Thymus (tissue), 11 donors: ENCODE results near the gene IL26. TPM values are rescaled to one million over a fixed set of nuclear protein-coding genes. Genes with fewer than 3 reads are reported as not detected.

ENCODE experiments used
- DNase-seq, 9 donors: peaks; one replicate each; pipeline ENCODE4 v3.0.0-alpha.2; 2013; ENCODE audit warnings: low spot score in 9 of 9, low read depth in 6 of 9, missing footprints in 1 of 9
- H3K27ac ChIP-seq, 2 donors: one replicate each; pipeline ENCODE4 v1.5.1; 2013; ENCODE audit warnings: control low read depth in 1 of 2, low read depth in 1 of 2, low read length in 1 of 2, mild to moderate bottlenecking in 1 of 2, moderate library complexity in 1 of 2
- H3K27me3 ChIP-seq, 2 donors: one replicate each; pipeline ENCODE4 v1.5.1; 2013; ENCODE audit warnings: low read length in 1 of 2; ENCODE audit not compliant: control insufficient read depth in 2 of 2, insufficient read depth in 1 of 2
- H3K36me3 ChIP-seq, 2 donors: one replicate each; pipeline ENCODE4 v1.5.1; 2013; ENCODE audit warnings: low read length in 1 of 2, mild to moderate bottlenecking in 1 of 2, moderate library complexity in 1 of 2; ENCODE audit not compliant: control insufficient read depth in 2 of 2, insufficient read depth in 2 of 2
- H3K4me1 ChIP-seq, 2 donors: one replicate each; pipeline ENCODE4 v1.5.1; 2013; ENCODE audit warnings: low read length in 2 of 2; ENCODE audit not compliant: control insufficient read depth in 2 of 2, insufficient read depth in 2 of 2
- H3K4me3 ChIP-seq, 2 donors: one replicate each; pipeline ENCODE4 v1.5.1; 2013; ENCODE audit warnings: low read length in 2 of 2, control low read depth in 1 of 2, mild to moderate bottlenecking in 1 of 2
- H3K9me3 ChIP-seq, 2 donors: one replicate each; pipeline ENCODE4 v1.5.1; 2013; ENCODE audit warnings: low read length in 1 of 2, mild to moderate bottlenecking in 1 of 2; ENCODE audit not compliant: control insufficient read depth in 2 of 2, insufficient read depth in 1 of 2
- WGBS: extraction: QIAGEN DNeasy Blood & Tissue Kit; methylation state at CpG from one replicate; pipeline ENCODE4 v1.1.7; 2013; 5-methylcytosine and 5-hydroxymethylcytosine counted together
- polyA plus RNA-seq: library from polyadenylated mRNA; stranded (reverse); fragments of 200-250 nt; gene quantifications from one replicate; pipeline ENCODE4 v1.2.3, GENCODE V29; 2013
- total RNA-seq: library from RNA; stranded (reverse); fragments of 120-200 nt; gene quantifications from one replicate; pipeline ENCODE4 v1.2.4, GENCODE V29; 2013
- donor health status: healthy.

Gene IL26
- total and polyA plus RNA-seq, 2 donors: 0.07 TPM; not detected in 1

DNA sequence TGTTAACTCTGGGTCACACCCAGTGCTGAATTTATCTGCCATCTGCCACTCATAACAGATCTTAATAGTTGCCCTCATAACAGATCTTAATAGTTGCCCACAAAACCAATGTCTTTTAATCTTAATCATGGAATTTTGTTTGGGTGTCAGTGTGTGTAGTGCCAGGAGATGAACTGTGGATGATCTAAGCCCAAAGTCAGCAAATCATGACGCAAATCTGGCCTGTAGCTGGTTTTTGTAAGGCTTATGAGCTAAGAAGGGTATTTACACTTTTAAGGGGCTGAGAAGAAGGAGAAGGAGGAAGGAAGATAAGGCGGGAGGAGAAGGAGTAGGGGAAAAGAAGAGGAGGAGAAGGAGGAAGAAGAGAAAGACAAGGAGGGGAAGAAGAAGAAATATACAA is 10.0 kb upstream of the IL26 start:
- H3K27me3 ChIP-seq: no peaks in the 10 kb centered on the region
- H3K9me3 ChIP-seq: no peaks in the 10 kb centered on the region
- DNase-seq: no peak
- H3K4me3 ChIP-seq: no peak overlapping the region
- WGBS: 96% methylated on average over 2 of the region's 2 CpGs
- no peak overlapping the region for H3K27ac ChIP-seq
- peaks cover 11 to 35% of the 10 kb centered on the region in 2 donors for H3K4me1 ChIP-seq
- no peaks in the 10 kb centered on the region for H3K36me3 ChIP-seq

DNA sequence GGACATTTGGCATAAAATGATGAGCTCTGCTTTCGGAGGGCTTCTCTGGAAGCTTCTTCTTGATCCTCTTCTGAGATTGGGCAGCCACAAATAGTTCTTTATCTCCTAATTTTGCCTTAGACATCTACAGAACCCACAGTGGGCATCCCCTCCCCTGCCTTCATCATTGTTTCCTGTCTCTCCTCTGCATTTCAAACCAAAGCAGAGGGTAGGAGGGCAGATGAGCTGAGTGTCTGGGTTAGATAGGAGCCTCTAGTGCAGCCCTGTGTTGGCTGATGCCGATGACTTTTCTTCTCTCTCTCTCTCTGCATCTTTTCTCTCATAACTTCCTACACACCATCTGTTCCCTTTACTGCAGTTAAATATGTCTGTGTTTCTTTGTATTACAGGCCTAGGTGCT is 8.5 kb upstream of the IL26 start:
- Histone ChIP-seq H3K9me3 (no peaks in the 10 kb centered on the region), H3K4me1 (peaks cover 9 to 30% of the 10 kb centered on the region in 2 donors), H3K27me3 (no peaks in the 10 kb centered on the region), H3K27ac (no peak overlapping the region), H3K4me3 (no peak overlapping the region), H3K36me3 (no peaks in the 10 kb centered on the region)
- 73% methylated on average over 2 of the region's 2 CpGs for WGBS
- peak in 1 of 9 donors; percentile 39 for DNase-seq

DNA sequence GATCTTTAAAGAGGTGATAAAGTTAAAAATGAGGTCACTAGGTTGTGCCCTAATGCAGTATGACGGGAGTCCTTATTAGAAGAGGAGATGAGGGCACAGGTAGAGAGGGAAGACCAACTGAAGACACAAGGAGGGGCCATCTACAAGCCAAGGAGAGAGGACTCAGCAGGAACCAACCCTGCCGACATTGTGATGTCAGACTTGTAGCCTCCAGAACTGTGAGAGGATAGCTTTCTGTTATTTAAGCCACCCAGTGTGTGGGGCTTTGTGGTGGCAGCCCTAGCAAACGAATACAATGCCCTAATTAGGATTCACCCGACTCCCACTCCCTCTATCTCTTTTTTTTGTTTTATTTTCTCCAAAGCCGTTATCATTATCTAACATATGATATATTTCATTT is 7.9 kb upstream of the IL26 start:
- Histone ChIP-seq H3K27me3 (no peaks in the 10 kb centered on the region), H3K4me1 (peaks cover 9 to 30% of the 10 kb centered on the region in 2 donors), H3K9me3 (no peaks in the 10 kb centered on the region), H3K4me3 (no peak overlapping the region), H3K36me3 (no peaks in the 10 kb centered on the region), H3K27ac (no peak overlapping the region)
- DNase-seq: no peak
- 98% methylated on average over 5 of the region's 5 CpGs for WGBS

DNA sequence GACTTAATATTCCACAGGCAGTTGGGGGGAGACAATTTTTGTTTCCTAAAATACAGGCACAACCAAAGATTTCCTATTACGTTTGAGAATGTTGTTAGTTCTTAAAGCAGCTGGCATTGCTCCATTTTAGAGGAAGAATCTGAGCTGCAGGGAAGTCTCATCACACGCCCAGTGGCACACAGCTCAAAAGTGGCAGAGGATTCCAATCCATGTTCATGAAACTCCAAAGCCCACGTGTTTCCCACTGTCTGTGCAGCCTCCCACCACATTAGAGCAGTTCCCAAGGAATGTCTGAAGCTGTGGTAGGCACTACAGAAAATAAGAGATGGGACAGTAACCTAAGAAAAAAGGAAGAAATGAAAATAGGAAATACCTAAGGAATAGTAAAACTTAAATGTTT is 6.1 kb upstream of the IL26 start:
- H3K4me1 ChIP-seq: peaks cover 3 to 16% of the 10 kb centered on the region in 2 donors
- no peak for DNase-seq
- H3K27me3 ChIP-seq: no peaks in the 10 kb centered on the region
- H3K36me3 ChIP-seq: no peaks in the 10 kb centered on the region
- WGBS: 87% methylated on average over 3 of the region's 3 CpGs
- no peak overlapping the region for H3K4me3 ChIP-seq
- H3K27ac ChIP-seq: no peak overlapping the region
- no peaks in the 10 kb centered on the region for H3K9me3 ChIP-seq

GRCh38 chr12:68231229-68231628 is 5.6 kb upstream of the IL26 start:
- no peaks in the 10 kb centered on the region for H3K27me3 ChIP-seq
- no peak overlapping the region for H3K4me3 ChIP-seq
- no peak for DNase-seq
- no peak overlapping the region for H3K27ac ChIP-seq
- H3K4me1 ChIP-seq: peaks cover 1 to 12% of the 10 kb centered on the region in 2 donors
- H3K36me3 ChIP-seq: no peaks in the 10 kb centered on the region
- H3K9me3 ChIP-seq: no peaks in the 10 kb centered on the region

- 91% methylated on average over 2 of the region's 2 CpGs for WGBS
- Histone ChIP-seq H3K4me1 (peaks cover 0 to 10% of the 10 kb centered on the region in 2 donors), H3K27ac (no peak overlapping the region), H3K9me3 (no peaks in the 10 kb centered on the region), H3K4me3 (no peak overlapping the region), H3K27me3 (no peaks in the 10 kb centered on the region), H3K36me3 (no peaks in the 10 kb centered on the region)
- DNase-seq: no peak
Measured at GRCh38 chr12:68229956-68230355, 4.3 kb upstream of the IL26 start.

- WGBS: 83% methylated on average over 3 of the region's 3 CpGs
Measured at GRCh38 chr12:68227356-68227755, 1.7 kb upstream of the IL26 start.

DNA sequence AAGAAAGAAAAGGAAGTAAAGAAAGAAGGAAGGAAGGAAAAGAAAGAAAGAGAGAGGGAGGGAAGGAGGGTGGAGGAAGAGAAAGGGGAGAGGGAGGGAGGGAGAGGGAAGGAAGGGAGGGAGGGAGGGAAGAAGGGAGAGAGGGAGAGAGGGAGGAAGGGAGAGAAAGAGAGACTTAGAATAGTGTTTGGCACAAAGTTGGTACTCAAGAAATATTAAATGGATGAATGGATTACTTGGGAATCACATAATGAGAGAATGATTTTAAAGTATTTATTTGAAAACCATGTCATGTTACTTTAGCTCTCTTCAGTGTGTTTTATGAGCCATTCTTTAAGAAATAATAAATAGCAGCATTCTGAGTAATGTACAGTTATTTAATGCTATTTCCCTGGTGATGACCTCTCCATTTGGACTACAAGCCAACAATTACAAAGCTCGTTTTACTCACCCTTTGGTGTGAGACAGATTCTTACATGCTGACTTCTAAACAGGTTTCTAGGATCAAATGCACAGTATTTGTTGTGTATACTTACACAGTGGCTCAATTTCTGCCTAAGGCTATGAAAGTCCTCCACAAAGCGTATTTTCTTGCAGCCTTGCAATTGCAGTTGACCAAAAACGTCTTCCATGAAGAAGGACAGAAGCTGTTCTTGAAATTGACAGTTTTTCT is 861 bp downstream of the IL26 start:
- no peaks in the 10 kb centered on the region for H3K27me3 ChIP-seq
- H3K36me3 ChIP-seq: no peaks in the 10 kb centered on the region
- H3K4me3 ChIP-seq: no peak overlapping the region
- no peak for DNase-seq
- H3K4me1 ChIP-seq: peaks cover 0 to 3% of the 10 kb centered on the region in 2 donors
- 93% methylated on average over 3 of the region's 3 CpGs for WGBS
- no peaks in the 10 kb centered on the region for H3K9me3 ChIP-seq
- H3K27ac ChIP-seq: no peak overlapping the region

More at GRCh38 chr12:68227356-68227755, 1.7 kb upstream of the IL26 start:
- Histone ChIP-seq H3K9me3 (no peaks in the 10 kb centered on the region), H3K36me3 (no peaks in the 10 kb centered on the region), H3K27ac (no peak overlapping the region), H3K4me1 (peaks cover 0 to 3% of the 10 kb centered on the region in 2 donors), H3K27me3 (no peaks in the 10 kb centered on the region), H3K4me3 (no peak overlapping the region)
- no peak for DNase-seq

DNA sequence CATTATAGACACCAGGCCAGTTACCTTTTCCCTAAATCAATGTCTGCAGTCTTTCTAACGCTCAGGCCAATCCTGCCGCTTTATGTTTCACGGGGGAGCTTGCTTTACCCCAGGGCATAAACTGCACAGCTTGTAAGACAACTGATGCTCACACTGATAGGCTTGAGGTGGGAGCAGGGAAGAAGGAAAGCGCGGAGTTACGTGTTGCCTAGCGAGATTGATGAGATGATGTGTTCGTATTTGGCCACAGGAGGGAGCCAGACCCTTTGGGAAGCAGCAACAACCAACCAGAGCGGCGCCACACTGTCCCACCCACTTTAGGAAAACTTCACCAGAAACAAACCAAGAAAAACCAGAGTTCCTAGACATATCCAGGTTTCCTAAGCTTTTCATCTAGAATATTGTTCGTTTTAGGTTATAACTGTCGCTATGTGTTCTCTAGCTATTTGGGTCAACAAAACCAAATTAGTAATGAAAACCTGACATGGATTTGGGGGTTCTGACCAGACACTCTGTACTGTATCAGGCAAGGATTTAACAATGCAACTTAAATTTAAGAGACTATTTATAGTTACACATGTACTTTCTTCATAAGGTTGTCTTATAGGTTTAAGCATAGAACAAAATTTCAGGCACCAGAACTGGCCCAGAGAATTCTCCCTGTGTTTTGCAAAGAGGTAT is 2.4 kb downstream of the IL26 start:
- peak; percentile 68 to 88 (median 76) for DNase-seq

More for the DNA sequence above, 2.4 kb downstream of the IL26 start:
- H3K36me3 ChIP-seq: no peaks in the 10 kb centered on the region
- no peaks in the 10 kb centered on the region for H3K9me3 ChIP-seq
- no peak overlapping the region for H3K4me3 ChIP-seq
- H3K4me1 ChIP-seq: peaks cover 0 to 3% of the 10 kb centered on the region in 2 donors
- no peaks in the 10 kb centered on the region for H3K27me3 ChIP-seq
- no peak overlapping the region for H3K27ac ChIP-seq
- 7% methylated on average over 12 of the region's 12 CpGs for WGBS
